Measurements from ENCODE around the gene RBM33.

The RBM33 gene

DNA sequence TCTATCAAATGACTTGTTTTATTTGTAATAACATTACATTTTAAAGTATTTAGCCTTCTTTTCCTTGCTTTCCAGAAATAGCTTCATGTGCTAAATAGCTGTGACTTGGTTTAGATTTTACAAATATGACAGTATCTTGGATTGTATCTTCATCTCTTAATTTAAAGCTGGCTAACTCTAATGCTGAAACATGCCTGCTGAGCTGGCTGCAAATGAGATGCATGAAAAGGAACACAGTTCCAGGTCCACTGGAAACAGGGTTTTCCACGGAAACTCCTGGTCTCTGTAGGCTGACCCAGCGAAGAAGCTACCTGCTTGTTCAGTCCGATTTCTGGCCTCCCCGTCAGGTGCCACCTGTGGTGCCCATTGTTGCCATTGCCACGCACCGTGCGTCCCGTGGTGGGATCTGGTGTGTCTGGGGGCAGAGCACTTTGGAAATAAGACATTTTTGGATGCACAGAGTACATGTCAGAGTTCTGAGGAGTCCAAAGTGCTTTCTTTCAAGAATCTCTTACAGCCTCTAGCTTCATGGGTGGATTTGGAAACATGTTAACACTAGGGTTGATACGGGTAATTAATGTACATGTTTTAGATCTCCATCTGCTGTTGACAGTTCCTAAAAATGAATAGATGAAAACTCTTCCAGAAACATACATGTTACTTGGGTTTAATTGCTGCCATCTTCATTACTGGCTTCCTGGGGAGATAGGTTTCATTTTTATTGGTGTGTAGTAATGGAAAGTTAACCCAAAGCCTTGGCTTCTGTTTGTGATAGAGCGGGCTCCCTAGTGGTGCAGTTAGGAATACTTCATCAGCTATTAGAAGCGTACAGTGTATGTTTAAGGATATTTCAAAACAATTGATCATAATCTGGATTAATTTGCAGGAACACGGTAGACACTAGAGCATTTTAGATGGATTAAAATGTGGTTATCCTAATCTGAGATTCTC is 122.8 kb downstream of the RBM33 start:
- Histone ChIP-seq H3K4me3 (ENCODE audit: low read depth in 1 of 2, low read length in 2 of 2) (no peak overlapping the region), H3K27ac (ENCODE audit: low read depth, low read length) (no peak overlapping the region), H3K36me3 (ENCODE audit: insufficient read depth, low read length) (peaks cover 66% of the 10 kb centered on the region), H3K9me3 (ENCODE audit: low read length) (no peaks in the 10 kb centered on the region), H3K27me3 (ENCODE audit: control insufficient read depth in 1 of 2, insufficient read depth in 2 of 2, low read length in 2 of 2) (no peaks in the 10 kb centered on the region), H3K9ac (ENCODE audit: low read length) (no peak overlapping the region), H3K4me1 (ENCODE audit: insufficient read depth, low read length) (peaks cover 13% of the 10 kb centered on the region)

DNA sequence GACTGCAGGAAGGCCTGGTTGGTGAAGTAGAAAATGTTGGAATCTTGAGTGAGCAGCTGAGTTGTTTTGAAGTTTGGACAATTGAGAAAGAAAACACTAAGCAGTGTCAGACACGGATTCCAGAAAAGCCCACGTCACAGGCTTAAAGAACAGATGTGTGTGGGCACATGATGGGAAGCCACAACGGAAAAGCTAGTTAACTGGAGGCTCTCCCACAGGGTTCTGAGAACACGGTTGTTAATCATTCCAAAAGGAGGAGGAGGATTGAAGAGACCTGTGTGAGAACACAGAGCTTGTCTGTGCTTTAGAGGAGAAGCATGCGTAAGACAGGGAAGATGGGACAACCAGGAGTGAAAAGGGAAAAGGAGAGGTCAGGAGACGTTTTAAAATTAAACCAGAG is 125.2 kb downstream of the RBM33 start:
- H3K9me3 ChIP-seq (ENCODE audit: low read length), result no peaks in the 10 kb centered on the region

DNA sequence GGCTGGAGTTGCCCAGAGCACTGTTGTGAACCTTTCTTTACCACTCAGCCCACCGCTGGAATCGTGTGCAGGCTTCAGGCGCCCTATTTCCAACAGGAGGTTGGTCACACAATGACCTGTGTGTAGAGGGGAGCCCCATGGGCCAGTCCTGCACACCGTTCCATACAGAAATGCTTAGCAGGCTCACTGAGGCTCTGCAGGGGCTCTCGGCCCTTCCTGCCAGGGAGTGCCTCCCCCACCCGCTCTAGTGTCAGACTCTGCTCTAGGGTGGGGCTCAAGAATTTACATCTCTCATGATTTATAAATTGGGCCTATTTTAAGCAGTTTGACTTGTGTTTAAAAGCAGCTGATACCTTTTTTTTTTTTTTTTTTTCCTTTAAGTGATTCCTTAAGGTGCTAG is 125.8 kb downstream of the RBM33 start:
- H3K4me3 ChIP-seq (ENCODE audit: low read depth in 1 of 2, low read length in 2 of 2), result no peak overlapping the region
- H3K4me1 ChIP-seq (ENCODE audit: insufficient read depth, low read length), result peaks cover 4% of the 10 kb centered on the region
- no peaks in the 10 kb centered on the region for H3K9me3 ChIP-seq (ENCODE audit: low read length)
- H3K27me3 ChIP-seq (ENCODE audit: control insufficient read depth in 1 of 2, insufficient read depth in 2 of 2, low read length in 2 of 2), result no peaks in the 10 kb centered on the region
- peaks cover 67% of the 10 kb centered on the region for H3K36me3 ChIP-seq (ENCODE audit: insufficient read depth, low read length)
- no peak overlapping the region for H3K9ac ChIP-seq (ENCODE audit: low read length)
- no peak overlapping the region for H3K27ac ChIP-seq (ENCODE audit: low read depth, low read length)

More for the DNA sequence above, 125.2 kb downstream of the RBM33 start:
- H3K4me3 ChIP-seq (ENCODE audit: low read depth in 1 of 2, low read length in 2 of 2), result no peak overlapping the region
- H3K27ac ChIP-seq (ENCODE audit: low read depth, low read length), result no peak overlapping the region
- H3K27me3 ChIP-seq (ENCODE audit: control insufficient read depth in 1 of 2, insufficient read depth in 2 of 2, low read length in 2 of 2), result no peaks in the 10 kb centered on the region
- H3K4me1 ChIP-seq (ENCODE audit: insufficient read depth, low read length), result peaks cover 4% of the 10 kb centered on the region
- peaks cover 67% of the 10 kb centered on the region for H3K36me3 ChIP-seq (ENCODE audit: insufficient read depth, low read length)
- H3K9ac ChIP-seq (ENCODE audit: low read length), result no peak overlapping the region

DNA sequence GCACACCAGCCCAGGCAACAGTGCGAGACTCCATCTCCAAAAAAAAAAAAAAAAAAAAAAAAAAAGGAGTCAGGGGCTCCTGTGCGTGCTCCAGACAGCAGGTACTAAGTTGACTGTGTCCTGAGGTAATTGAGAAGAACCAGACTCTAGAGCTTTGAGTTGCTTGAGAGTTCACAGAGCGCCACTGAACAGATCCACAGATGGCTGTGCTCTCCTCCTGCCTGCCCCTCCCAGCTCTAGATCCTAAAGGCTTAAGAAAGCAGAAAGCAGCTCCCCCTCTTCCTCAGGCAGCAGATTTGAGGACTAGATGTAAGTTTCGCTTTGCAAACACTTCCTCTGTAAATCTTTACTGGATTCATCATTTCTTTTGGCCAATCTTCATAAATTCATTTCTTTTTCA is 129.1 kb downstream of the RBM33 start:
- H3K4me3 ChIP-seq (ENCODE audit: low read depth in 1 of 2, low read length in 2 of 2), result no peak overlapping the region
- peaks cover 69% of the 10 kb centered on the region for H3K36me3 ChIP-seq (ENCODE audit: insufficient read depth, low read length)
- no peaks in the 10 kb centered on the region for H3K9me3 ChIP-seq (ENCODE audit: low read length)
- H3K9ac ChIP-seq (ENCODE audit: low read length), result no peak overlapping the region
- no peak overlapping the region for H3K27ac ChIP-seq (ENCODE audit: low read depth, low read length)
- no peaks in the 10 kb centered on the region for H3K27me3 ChIP-seq (ENCODE audit: control insufficient read depth in 1 of 2, insufficient read depth in 2 of 2, low read length in 2 of 2)
- H3K4me1 ChIP-seq (ENCODE audit: insufficient read depth, low read length), result peaks cover 4% of the 10 kb centered on the region

DNA sequence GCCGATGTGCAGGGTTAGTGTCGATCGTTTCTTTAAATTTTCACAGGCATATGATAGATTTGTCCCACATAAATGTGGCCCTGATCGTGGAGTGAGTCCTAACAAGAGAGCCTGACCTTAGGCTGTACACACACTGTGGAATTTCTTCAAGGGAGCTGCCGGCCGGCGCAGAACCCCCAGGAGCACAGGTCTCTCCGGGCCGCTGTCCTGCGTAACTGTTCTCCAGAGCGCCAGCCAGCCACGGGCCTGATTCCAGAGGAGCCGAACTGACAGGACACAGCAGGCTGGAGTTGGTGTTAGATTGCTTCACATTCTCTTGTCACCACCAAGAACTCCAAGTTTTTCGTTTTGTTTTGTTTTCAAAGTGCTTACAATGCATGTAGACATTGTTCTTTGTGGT is 130.5 kb downstream of the RBM33 start:
- Histone ChIP-seq H3K9me3 (ENCODE audit: low read length) (no peaks in the 10 kb centered on the region), H3K4me3 (ENCODE audit: low read depth in 1 of 2, low read length in 2 of 2) (no peak overlapping the region), H3K27me3 (ENCODE audit: control insufficient read depth in 1 of 2, insufficient read depth in 2 of 2, low read length in 2 of 2) (no peaks in the 10 kb centered on the region), H3K9ac (ENCODE audit: low read length) (no peak overlapping the region), H3K4me1 (ENCODE audit: insufficient read depth, low read length) (peaks cover 4% of the 10 kb centered on the region), H3K27ac (ENCODE audit: low read depth, low read length) (no peak overlapping the region), H3K36me3 (ENCODE audit: insufficient read depth, low read length) (peaks cover 61% of the 10 kb centered on the region)

DNA sequence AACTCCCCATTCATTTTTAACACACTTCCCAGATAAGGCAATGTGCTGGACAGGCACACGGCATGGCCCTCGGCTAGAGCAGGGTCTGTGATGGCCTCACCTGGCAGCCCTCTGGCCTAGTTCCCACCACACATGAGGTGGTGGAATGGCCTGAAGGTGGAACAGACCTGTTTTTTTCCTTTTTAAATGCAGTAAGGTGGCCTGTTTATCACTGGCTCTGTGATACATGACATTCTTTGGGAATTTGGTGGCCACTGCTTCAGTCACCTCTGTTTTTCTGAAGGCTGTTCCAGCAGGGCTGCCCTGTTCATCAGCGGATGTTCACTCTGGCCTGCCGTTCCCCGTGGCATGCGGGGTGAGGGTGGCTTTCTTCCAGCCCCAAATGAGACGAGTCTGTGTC is 131.2 kb downstream of the RBM33 start:
- no peaks in the 10 kb centered on the region for H3K27me3 ChIP-seq (ENCODE audit: control insufficient read depth in 1 of 2, insufficient read depth in 2 of 2, low read length in 2 of 2)
- no peak overlapping the region for H3K4me3 ChIP-seq (ENCODE audit: low read depth in 1 of 2, low read length in 2 of 2)
- H3K9ac ChIP-seq (ENCODE audit: low read length), result no peak overlapping the region
- H3K9me3 ChIP-seq (ENCODE audit: low read length), result no peaks in the 10 kb centered on the region
- H3K27ac ChIP-seq (ENCODE audit: low read depth, low read length), result no peak overlapping the region
- peaks cover 58% of the 10 kb centered on the region for H3K36me3 ChIP-seq (ENCODE audit: insufficient read depth, low read length)
- H3K4me1 ChIP-seq (ENCODE audit: insufficient read depth, low read length), result no peaks in the 10 kb centered on the region

DNA sequence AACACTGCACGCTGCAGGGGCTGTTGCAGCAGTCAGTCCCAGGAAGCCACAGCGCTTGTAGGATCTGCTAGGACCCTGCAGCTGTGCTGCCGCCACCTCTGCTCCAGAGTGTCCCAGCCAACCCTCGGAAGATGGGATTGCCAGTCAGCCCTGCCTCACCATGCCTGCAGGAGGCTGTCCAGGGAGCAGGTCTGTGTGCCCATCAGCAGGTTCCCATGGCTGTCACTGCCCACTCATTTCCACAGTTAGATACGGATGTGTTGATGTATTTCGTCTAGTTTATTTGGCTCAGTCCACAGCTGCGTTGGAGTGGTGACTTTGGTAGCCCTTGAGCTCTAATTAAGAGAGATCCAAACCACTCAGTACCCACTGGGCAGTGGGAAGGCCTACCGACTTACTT is 132.1 kb downstream of the RBM33 start:
- Histone ChIP-seq H3K9me3 (ENCODE audit: low read length) (no peaks in the 10 kb centered on the region), H3K4me1 (ENCODE audit: insufficient read depth, low read length) (no peaks in the 10 kb centered on the region), H3K4me3 (ENCODE audit: low read depth in 1 of 2, low read length in 2 of 2) (no peak overlapping the region), H3K27ac (ENCODE audit: low read depth, low read length) (no peak overlapping the region), H3K27me3 (ENCODE audit: control insufficient read depth in 1 of 2, insufficient read depth in 2 of 2, low read length in 2 of 2) (no peaks in the 10 kb centered on the region), H3K36me3 (ENCODE audit: insufficient read depth, low read length) (peaks cover 60% of the 10 kb centered on the region), H3K9ac (ENCODE audit: low read length) (no peak overlapping the region)

DNA sequence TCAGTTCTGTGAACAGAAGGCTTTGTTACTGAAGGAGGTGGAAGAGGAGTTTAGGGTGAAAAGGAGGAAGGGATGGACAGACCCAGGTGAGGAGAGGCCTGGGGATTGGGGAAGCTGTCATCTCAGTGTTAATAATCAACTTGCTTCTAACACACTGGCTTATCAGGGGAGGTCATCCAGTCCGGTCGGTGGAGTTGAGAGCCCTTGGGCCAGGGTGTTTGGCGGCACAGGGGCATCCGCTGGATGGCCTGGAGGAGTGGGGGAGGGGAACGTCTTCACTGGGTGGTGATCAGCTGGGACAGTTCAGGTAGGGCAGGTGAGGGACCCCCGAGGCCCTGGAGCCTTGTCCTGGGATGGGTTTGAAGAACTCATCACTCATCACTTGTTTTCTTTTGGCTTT is 133.9 kb downstream of the RBM33 start:
- Histone ChIP-seq H3K27me3 (ENCODE audit: control insufficient read depth in 1 of 2, insufficient read depth in 2 of 2, low read length in 2 of 2) (no peaks in the 10 kb centered on the region), H3K27ac (ENCODE audit: low read depth, low read length) (no peak overlapping the region), H3K4me1 (ENCODE audit: insufficient read depth, low read length) (no peaks in the 10 kb centered on the region), H3K9me3 (ENCODE audit: low read length) (no peaks in the 10 kb centered on the region), H3K36me3 (ENCODE audit: insufficient read depth, low read length) (peaks cover 57% of the 10 kb centered on the region), H3K9ac (ENCODE audit: low read length) (no peak overlapping the region), H3K4me3 (ENCODE audit: low read depth in 1 of 2, low read length in 2 of 2) (no peak overlapping the region)

DNA sequence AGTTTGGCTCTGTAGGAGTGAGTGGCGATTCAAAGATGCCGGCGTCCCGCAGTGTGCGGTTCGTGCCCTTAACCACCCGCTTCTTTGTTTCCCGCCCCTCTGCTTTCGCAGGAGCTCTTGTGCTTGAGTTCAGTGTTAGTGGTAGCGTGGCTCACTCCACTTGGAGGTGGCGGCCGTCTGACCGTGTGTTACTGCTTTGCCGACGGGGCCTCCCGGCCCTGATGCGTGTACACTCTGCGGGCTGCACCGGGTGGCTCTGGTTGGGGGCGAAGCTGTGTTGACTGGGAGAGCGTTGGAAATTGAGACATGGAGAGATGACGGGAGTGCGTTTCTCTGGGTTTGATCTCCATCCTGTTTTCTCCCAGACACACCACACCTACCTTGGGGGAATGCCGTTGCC is 136.4 kb downstream of the RBM33 start:
- Histone ChIP-seq H3K36me3 (ENCODE audit: insufficient read depth, low read length) (peaks cover 41% of the 10 kb centered on the region), H3K4me3 (ENCODE audit: low read depth in 1 of 2, low read length in 2 of 2) (no peak overlapping the region), H3K27ac (ENCODE audit: low read depth, low read length) (no peak overlapping the region), H3K9ac (ENCODE audit: low read length) (no peak overlapping the region), H3K9me3 (ENCODE audit: low read length) (no peaks in the 10 kb centered on the region), H3K4me1 (ENCODE audit: insufficient read depth, low read length) (no peaks in the 10 kb centered on the region), H3K27me3 (ENCODE audit: control insufficient read depth in 1 of 2, insufficient read depth in 2 of 2, low read length in 2 of 2) (no peaks in the 10 kb centered on the region)

DNA sequence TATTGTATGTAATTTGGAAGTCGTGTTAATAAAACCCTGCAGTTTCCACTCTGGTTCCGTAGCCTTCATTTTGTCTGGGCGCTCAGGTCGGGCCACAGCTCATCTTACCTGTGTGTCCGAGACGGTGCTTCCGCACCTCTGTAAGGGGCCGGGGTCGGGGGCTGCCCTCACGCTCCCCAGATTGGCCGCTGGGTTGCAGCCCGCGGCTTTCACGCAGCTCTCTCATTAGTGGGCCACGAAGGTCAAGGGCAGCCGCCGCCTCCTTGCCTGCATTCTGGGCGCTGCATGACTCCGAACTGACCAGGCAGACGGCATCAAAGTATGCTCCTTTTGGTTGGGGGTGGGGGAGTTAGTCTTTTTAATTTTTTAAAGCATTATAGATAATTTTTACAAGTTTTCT is 137.0 kb downstream of the RBM33 start:
- Histone ChIP-seq H3K9ac (ENCODE audit: low read length) (no peak overlapping the region), H3K9me3 (ENCODE audit: low read length) (no peaks in the 10 kb centered on the region), H3K27me3 (ENCODE audit: control insufficient read depth in 1 of 2, insufficient read depth in 2 of 2, low read length in 2 of 2) (no peaks in the 10 kb centered on the region), H3K36me3 (ENCODE audit: insufficient read depth, low read length) (peaks cover 36% of the 10 kb centered on the region), H3K4me3 (ENCODE audit: low read depth in 1 of 2, low read length in 2 of 2) (no peak overlapping the region), H3K4me1 (ENCODE audit: insufficient read depth, low read length) (no peaks in the 10 kb centered on the region), H3K27ac (ENCODE audit: low read depth, low read length) (no peak overlapping the region)

DNA sequence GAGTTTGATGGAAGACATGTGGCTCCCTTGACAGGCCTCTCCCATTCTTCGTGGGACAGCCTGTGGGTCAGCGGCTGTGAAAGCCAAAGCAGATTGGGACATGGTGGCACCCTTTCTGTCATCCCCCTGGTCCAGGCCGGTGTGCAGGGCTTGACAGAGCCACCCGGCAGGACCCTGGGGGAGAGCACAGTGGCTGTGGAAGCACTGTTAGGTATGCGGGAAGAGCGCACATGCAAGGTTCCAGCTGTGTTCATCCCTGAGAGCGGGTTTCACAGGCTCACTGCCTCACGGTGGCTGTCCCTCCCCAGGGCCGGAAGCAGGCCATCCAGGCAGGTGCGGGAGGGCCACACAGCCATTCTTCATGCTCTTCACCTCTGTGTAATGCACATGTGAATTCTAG is 138.0 kb downstream of the RBM33 start:
- Histone ChIP-seq H3K9ac (ENCODE audit: low read length) (no peak overlapping the region), H3K9me3 (ENCODE audit: low read length) (no peaks in the 10 kb centered on the region), H3K27ac (ENCODE audit: low read depth, low read length) (no peak overlapping the region), H3K4me1 (ENCODE audit: insufficient read depth, low read length) (no peaks in the 10 kb centered on the region), H3K36me3 (ENCODE audit: insufficient read depth, low read length) (peaks cover 26% of the 10 kb centered on the region), H3K27me3 (ENCODE audit: control insufficient read depth in 1 of 2, insufficient read depth in 2 of 2, low read length in 2 of 2) (peaks cover 0 to 7% of the 10 kb centered on the region in 2 donors), H3K4me3 (ENCODE audit: low read depth in 1 of 2, low read length in 2 of 2) (no peak overlapping the region)

DNA sequence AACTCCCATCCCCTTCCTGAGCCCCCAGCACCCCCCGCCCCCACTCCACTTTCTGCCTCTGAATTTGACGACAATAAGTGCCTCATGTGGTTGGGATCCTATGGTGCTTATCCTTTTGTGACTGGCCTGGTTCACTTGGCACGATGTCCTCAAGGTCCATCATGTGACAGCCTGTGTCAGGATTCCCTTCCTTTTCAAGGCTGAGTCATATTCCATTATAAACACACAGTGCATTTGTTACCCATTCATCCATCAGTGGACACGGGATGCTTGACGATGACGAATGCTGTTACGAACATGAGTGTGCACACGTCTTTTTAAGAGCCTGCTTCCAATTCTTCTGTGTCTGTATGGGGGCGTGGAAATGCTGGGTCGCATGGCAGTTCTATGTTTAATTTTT is 141.1 kb downstream of the RBM33 start:
- no peak overlapping the region for H3K4me3 ChIP-seq (ENCODE audit: low read depth in 1 of 2, low read length in 2 of 2)
- peaks cover 0 to 20% of the 10 kb centered on the region in 2 donors for H3K27me3 ChIP-seq (ENCODE audit: control insufficient read depth in 1 of 2, insufficient read depth in 2 of 2, low read length in 2 of 2)

More for the DNA sequence above, 141.1 kb downstream of the RBM33 start:
- no peak overlapping the region for H3K9ac ChIP-seq (ENCODE audit: low read length)
- peaks cover 16% of the 10 kb centered on the region for H3K36me3 ChIP-seq (ENCODE audit: insufficient read depth, low read length)
- no peaks in the 10 kb centered on the region for H3K4me1 ChIP-seq (ENCODE audit: insufficient read depth, low read length)
- H3K9me3 ChIP-seq (ENCODE audit: low read length), result no peaks in the 10 kb centered on the region
- H3K27ac ChIP-seq (ENCODE audit: low read depth, low read length), result no peak overlapping the region

Measured in muscle layer of colon (tissue), 2 donors.